Omental fat pad (tissue), 4 donors: ENCODE data around the gene SLC7A8. TPM values are rescaled to one million over a fixed set of nuclear protein-coding genes. Genes with fewer than 3 reads are reported as not detected.

Source experiments
- ATAC-seq: fragments of 150-250 bp; one replicate; pipeline ENCODE4 v1.9.1; 2016; ENCODE audit warnings: mild to moderate bottlenecking, moderate library complexity; ENCODE audit not compliant: low FRiP score
- DNase-seq: peaks from one replicate; pipeline ENCODE4 v3.0.0-alpha.2; 2019; ENCODE audit warnings: low spot score
- CTCF ChIP-seq, 3 donors: fragments of 450-650 bp; IDR thresholded peaks; one replicate each; pipeline ENCODE4 v1.5.1; 2016 to 2017; ENCODE audit warnings: antibody characterized with exemption in 3 of 3, mild to moderate bottlenecking in 3 of 3, moderate library complexity in 2 of 3
- total RNA-seq, 4 donors: library from RNA; depleted of rRNA; stranded (reverse); fragments of >200 nt; gene quantifications; one replicate each; pipeline ENCODE4 v1.1.0, GENCODE V29; 2016

Gene SLC7A8
- total RNA-seq, 4 donors from 2014 or later: 40.2 to 106 (median 92.1) TPM

- DNase-seq: peak; percentile 53
- no peak for TF ChIP-seq CTCF (IDR thresholded peaks at IDR 0.05)
- peak; percentile 34 for ATAC-seq
Observed at GRCh38 chr14:23130871-23131270, 52.6 kb downstream of the SLC7A8 start.

- DNase-seq (no peak), ATAC-seq (no peak)
- no peak for TF ChIP-seq CTCF (IDR thresholded peaks at IDR 0.05)
Observed at GRCh38 chr14:23129759-23130316, 53.6 kb downstream of the SLC7A8 start.

- DNase-seq: no peak
- no peak for TF ChIP-seq CTCF (IDR thresholded peaks at IDR 0.05)
Observed at GRCh38 chr14:23128969-23129758, 54.3 kb downstream of the SLC7A8 start.

GRCh38 chr14:23127861-23128260 is 55.6 kb downstream of the SLC7A8 start:
- DNase-seq (no peak), ATAC-seq (no peak)
- TF ChIP-seq CTCF (IDR thresholded peaks at IDR 0.05): no peak

More at GRCh38 chr14:23128969-23129758, 54.3 kb downstream of the SLC7A8 start:
- ATAC-seq: no peak

- DNase-seq (no peak), ATAC-seq (no peak)
- TF ChIP-seq CTCF (IDR thresholded peaks at IDR 0.05): no peak
Observed at GRCh38 chr14:23126548-23127278, 56.7 kb downstream of the SLC7A8 start.

GRCh38 chr14:23125933-23126524 is 57.4 kb downstream of the SLC7A8 start:
- DNase-seq (no peak), ATAC-seq (no peak)
- no peak for TF ChIP-seq CTCF (IDR thresholded peaks at IDR 0.05)
